ENCODE data around the gene TMEM79.

Gene TMEM79

GRCh38 chr1:156266051-156266450, 18.1 kb upstream of the TMEM79 start:
- DNase-seq, result no peak

- DNase-seq, result no peak
Observed at GRCh38 chr1:156268336-156268735, 15.8 kb upstream of the TMEM79 start.

GRCh38 chr1:156270314-156270713, 13.8 kb upstream of the TMEM79 start:
- no peak for DNase-seq

- DNase-seq, result no peak
Observed at GRCh38 chr1:156276532-156276931, 7.6 kb upstream of the TMEM79 start.

GRCh38 chr1:156276966-156277381, 7.2 kb upstream of the TMEM79 start:
- no peak for DNase-seq

- no peak for DNase-seq
Observed at GRCh38 chr1:156279837-156280236, 4.3 kb upstream of the TMEM79 start.

- DNase-seq, result peak; percentile 46
Observed at GRCh38 chr1:156281281-156281680, 2.8 kb upstream of the TMEM79 start.

GRCh38 chr1:156281693-156282478, 2.2 kb upstream of the TMEM79 start:
- peak; percentile 22 for DNase-seq

GRCh38 chr1:156282479-156283222, 1.5 kb upstream of the TMEM79 start, which contains the start of gene SMG5:
Gene SMG5, minus strand, starts transcription at chr1:156282825. Its CDS starts 145 bp downstream, at chr1:156282680.
- peak; percentile 98 for DNase-seq

- no peak for DNase-seq
Observed at GRCh38 chr1:156283521-156283920, 604 bp upstream of the TMEM79 start.

GRCh38 chr1:156284757-156285156, 632 bp downstream of the TMEM79 start:
- peak; percentile 15 for DNase-seq

- no peak for DNase-seq
Observed at GRCh38 chr1:156285437-156285836, 1.3 kb downstream of the TMEM79 start.

GRCh38 chr1:156286061-156286460, 1.9 kb downstream of the TMEM79 start:
- DNase-seq, result no peak

- no peak for DNase-seq
Observed at GRCh38 chr1:156289857-156290256, 5.7 kb downstream of the TMEM79 start.

- DNase-seq, result peak; percentile 66
Observed at GRCh38 chr1:156291226-156292061, 7.3 kb downstream of the TMEM79 start.

GRCh38 chr1:156293098-156293434, 8.9 kb downstream of the TMEM79 start:
- DNase-seq, result no peak

GRCh38 chr1:156293895-156294294, 9.8 kb downstream of the TMEM79 start:
- DNase-seq, result no peak

- peak; percentile 70 for DNase-seq
Observed at GRCh38 chr1:156295391-156295947, 11.3 kb downstream of the TMEM79 start, which contains the start of gene GLMP. Gene GLMP, minus strand, starts transcription at chr1:156295679. Its CDS starts 34 bp downstream, at chr1:156295645.

- no peak for DNase-seq
Observed at GRCh38 chr1:156298852-156299357, 14.8 kb downstream of the TMEM79 start, which contains the start of gene VHLL. Gene VHLL, minus strand, starts transcription at chr1:156299307. Its CDS starts 118 bp downstream, at chr1:156299189.

GRCh38 chr1:156303241-156303640, 19.1 kb downstream of the TMEM79 start:
- no peak for DNase-seq

GRCh38 chr1:156305215-156305614, 21.1 kb downstream of the TMEM79 start:
- no peak for DNase-seq

- DNase-seq, result peak; percentile 71
Observed at GRCh38 chr1:156308078-156308477, 24.0 kb downstream of the TMEM79 start.

All from HCEC 1CT (cell line).